ENCODE results near the gene RTL10. TPM values are rescaled to one million over a fixed set of nuclear protein-coding genes. Genes with fewer than 3 reads are reported as not detected.

The RTL10 gene
- total RNA-seq, 1 donor from 2014 or later, result 22.9 TPM

- DNase-seq (ENCODE audit: low spot score), result peak; percentile 54
- intact Hi-C loops (cut with DNase I), result no loop called here
- no peak for ATAC-seq
Observed at GRCh38 chr22:19869497-19870152, 15.0 kb upstream of the RTL10 start.

DNA sequence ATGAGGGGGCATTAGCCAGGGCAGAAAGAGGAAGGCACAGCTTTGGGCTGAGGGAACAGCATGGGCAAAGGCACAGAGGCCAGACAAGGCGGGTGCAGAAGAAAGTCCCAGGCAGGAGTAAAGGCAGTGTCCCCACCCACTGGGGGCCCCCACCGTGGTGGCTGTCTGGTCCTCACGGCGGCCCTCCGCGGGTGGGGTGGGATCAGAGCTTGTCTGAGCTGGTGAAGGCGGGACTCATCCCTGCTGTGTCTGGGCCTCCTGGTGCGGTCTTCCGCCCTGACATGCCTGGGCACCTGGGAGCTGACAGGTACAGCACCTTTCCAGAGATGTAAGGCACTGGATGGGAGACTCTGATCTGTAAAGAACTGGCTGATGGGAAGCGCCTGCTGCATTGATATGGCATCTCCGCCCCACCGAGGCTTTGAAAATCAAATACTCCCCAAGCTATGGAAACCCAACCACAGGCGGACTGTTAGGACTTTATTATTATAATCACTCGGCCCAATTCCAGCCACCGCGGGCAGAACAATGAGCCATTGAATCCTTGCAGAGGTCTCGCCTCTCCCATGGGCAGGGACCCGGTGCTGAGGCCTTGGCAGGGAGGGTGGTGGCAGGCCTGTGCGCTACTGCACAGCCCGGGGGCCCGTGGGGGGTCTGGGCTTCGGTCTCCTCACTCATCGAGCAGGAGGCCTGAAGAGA, 14.2 kb upstream of the RTL10 start:
- DNase-seq (ENCODE audit: low spot score) (peak; percentile 77), ATAC-seq (peak; percentile 84)
- intact Hi-C loops (cut with DNase I), result no loop called here

- intact Hi-C loops (cut with DNase I), result no loop called here
- DNase-seq (ENCODE audit: low spot score), result no peak
- ATAC-seq, result no peak
Observed at GRCh38 chr22:19868333-19868732, 13.7 kb upstream of the RTL10 start.

DNA sequence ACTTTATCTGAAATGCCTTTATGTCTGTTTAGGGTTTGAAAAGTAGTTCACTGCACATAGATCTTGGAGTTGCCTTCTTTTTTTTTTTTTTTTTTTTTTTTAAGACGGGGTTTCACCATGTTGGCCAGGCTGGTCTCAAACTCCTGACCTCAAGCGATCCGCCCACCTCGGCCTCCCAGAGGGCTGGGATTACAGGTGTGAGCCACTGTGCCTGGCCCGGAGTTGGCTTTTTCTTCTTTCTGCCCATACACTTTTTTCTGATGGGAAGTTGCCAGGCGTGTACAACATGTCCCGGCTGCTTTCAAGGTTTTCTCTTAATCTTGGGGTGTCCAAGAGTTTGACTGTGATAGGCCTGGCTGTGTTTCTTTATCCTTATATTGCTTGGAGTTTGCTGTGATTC, 12.9 kb upstream of the RTL10 start:
- intact Hi-C loops (cut with DNase I), result no loop called here
- DNase-seq (ENCODE audit: low spot score), result no peak
- no peak for ATAC-seq

DNA sequence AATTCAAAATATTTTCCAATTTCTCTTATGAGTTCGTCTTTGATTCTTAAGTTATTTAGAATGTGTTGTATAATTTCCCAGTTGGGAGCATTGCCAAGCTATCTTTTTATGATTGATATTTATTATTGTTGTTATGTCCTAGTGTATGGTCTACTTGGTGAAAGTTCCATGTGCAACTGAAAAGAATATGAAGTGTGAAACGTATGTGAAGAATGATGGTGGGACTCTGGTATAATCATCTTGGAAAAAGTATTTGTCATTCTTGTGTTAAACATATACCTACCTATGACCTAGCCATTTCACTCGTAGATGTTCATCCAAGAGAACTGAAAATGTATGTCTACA, 12.0 kb upstream of the RTL10 start:
- DNase-seq (ENCODE audit: low spot score), result no peak
- intact Hi-C loops (cut with DNase I), result no loop called here
- ATAC-seq, result no peak

DNA sequence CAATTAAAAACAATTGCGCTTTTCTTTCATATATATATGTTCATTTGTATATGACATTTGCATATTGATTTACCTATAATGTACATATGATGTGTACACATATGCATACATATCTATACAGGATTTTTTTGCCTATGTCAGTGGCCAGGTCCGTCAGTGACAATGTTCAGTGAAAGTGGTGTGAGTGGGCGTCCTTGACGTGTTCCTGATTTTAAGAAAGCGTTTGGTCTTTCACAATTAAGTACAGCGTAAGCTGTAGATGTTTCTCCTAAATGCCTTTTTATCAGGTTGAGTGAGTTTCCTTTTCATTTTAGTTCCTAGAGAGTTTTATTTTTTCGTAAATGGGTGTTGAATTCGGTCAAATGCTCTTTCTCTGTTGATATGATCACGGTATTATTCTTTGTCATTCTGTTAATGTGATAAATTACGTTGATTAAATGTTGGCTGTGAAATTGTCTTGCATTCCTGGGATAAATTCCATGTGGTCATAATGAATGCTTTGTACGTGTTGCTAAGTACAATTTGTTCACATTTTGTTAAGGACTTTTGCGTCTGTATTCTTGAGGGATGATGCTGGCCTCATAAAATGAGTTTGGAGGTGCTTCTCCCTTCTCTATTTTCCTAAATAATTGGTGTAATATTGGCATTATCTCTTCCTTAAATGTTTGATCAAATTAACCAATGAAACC, 10.6 kb upstream of the RTL10 start:
- ATAC-seq (no peak), DNase-seq (ENCODE audit: low spot score) (no peak)
- intact Hi-C loops (cut with DNase I), result no loop called here

DNA sequence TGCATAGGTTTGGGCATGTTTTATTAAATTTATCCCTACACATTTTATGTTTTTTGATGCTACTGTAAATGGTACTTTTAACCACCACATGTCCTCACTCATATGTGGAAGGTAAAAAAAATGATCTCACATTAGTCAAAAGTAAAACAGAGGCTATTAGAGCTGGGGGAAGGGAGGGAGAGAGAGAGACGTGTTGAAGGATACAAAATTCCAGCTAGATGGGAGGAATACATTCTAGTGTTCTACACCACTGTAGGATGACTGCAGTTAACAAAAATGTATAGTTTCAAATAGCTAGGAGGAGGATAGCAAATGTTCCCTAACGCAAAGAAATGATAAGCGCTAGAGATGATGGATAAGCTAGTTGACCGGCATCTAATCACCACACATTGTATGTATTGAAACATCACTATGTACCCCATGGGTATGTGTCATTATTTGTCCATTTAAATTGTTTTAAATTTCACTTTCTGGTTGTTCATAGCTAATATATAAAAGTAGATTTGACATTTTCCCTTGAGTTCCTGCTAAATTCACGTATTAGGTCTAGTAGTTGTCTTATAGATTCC, 9.9 kb upstream of the RTL10 start:
- ATAC-seq, result no peak
- DNase-seq (ENCODE audit: low spot score), result no peak
- intact Hi-C loops (cut with DNase I), result no loop called here

DNA sequence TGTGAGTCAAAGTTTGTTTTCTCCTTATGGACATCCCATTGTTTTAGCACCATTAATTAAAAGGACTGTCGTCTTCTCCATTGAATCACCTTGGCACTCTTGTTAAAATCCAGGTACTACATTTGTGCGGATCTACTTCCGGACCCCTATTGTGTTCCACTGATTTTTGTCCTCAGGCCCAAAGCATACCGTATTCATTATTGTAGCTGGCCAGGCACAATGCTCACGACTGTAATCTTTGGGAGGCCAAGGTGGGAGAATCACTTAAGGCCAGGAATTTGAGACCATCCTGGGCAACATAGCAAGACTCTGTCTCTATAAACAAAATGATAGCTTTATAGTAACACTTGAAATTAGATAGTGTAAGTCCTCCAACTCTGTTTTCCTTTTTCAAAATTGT, 8.9 kb upstream of the RTL10 start:
- no peak for DNase-seq (ENCODE audit: low spot score)
- ATAC-seq, result no peak
- intact Hi-C loops (cut with DNase I), result no loop called here

GRCh38 chr22:19862619-19863246, 8.1 kb upstream of the RTL10 start:
- intact Hi-C loops (cut with DNase I), result no loop called here
- ATAC-seq (no peak), DNase-seq (ENCODE audit: low spot score) (no peak)

- ATAC-seq (no peak), DNase-seq (ENCODE audit: low spot score) (no peak)
- intact Hi-C loops (cut with DNase I), result no loop called here
Observed at GRCh38 chr22:19859861-19860510, 5.3 kb upstream of the RTL10 start.

GRCh38 chr22:19857382-19857781, 2.7 kb upstream of the RTL10 start:
- DNase-seq (ENCODE audit: low spot score) (no peak), ATAC-seq (no peak)
- intact Hi-C loops (cut with DNase I), result no loop called here

- peak; percentile 75 for DNase-seq (ENCODE audit: low spot score)
- intact Hi-C loops (cut with DNase I), result no loop called here
- ATAC-seq, result peak; percentile 36
Observed at GRCh38 chr22:19855504-19856409, 1.1 kb upstream of the RTL10 start.

- intact Hi-C loops (cut with DNase I), result no loop called here
- ATAC-seq (peak; percentile 2), DNase-seq (ENCODE audit: low spot score) (no peak)
Observed at GRCh38 chr22:19853879-19854777, 546 bp downstream of the RTL10 start.

- DNase-seq (ENCODE audit: low spot score) (no peak), ATAC-seq (no peak)
- intact Hi-C loops (cut with DNase I), result no loop called here
Observed at GRCh38 chr22:19853058-19853878, 1.4 kb downstream of the RTL10 start.

DNA sequence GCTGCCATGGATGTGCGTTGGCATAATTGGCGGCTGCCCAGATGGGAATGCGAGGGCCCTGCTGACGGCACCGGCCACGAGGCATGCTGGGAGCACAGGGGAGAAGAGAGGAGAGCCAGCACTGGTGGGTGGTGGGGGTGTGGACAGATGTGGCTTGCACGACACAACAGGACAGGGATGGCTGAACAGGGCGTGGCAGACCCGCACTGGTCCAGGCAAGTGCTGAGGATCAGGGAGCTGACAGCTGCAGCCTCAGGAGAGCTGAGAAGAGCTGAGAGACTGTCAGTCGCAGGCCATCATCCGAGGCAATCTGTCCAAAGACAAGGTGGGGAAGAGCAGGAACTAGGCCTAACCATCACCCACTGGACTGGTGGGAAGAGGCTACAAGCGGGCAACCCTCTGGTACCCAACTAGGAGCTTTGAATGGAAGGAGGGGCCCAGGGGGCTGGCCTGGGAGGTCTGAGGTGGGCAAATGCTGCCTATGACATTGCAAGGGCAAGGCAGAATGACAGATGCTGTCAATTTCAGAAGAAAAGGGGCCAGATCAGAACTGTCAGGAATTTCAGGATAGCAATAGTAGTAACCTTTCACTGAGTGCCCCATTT, 2.4 kb downstream of the RTL10 start:
- intact Hi-C loops (cut with DNase I), result no loop called here
- no peak for DNase-seq (ENCODE audit: low spot score)
- no peak for ATAC-seq
